ENCODE results near the gene ZNF362.

DNA sequence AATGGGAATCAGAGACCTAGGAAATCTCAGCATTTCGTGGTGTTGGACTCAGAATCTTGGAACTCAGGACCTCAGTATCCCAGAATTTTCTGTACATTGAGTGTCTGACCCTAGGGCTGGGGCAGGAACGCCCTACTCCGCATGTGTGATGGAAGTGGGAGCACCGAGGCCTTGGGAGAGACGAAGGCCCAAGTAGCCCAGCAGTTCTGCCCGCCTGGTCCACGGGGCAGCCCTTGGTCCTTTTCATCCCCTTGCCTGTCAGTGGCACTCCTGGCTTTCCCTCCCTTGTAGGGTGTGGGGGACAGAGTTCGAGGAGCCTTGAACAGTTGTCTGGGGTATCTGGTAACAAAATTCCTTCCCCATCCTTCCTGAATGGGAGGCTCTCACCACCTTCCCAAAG is 54.4 kb downstream of the ZNF362 start:
- TF ChIP-seq, protein P1, sequence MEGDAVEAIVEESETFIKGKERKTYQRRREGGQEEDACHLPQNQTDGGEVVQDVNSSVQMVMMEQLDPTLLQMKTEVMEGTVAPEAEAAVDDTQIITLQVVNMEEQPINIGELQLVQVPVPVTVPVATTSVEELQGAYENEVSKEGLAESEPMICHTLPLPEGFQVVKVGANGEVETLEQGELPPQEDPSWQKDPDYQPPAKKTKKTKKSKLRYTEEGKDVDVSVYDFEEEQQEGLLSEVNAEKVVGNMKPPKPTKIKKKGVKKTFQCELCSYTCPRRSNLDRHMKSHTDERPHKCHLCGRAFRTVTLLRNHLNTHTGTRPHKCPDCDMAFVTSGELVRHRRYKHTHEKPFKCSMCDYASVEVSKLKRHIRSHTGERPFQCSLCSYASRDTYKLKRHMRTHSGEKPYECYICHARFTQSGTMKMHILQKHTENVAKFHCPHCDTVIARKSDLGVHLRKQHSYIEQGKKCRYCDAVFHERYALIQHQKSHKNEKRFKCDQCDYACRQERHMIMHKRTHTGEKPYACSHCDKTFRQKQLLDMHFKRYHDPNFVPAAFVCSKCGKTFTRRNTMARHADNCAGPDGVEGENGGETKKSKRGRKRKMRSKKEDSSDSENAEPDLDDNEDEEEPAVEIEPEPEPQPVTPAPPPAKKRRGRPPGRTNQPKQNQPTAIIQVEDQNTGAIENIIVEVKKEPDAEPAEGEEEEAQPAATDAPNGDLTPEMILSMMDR (tag by site-specific recombination; IDR thresholded peaks at IDR 0.05), result no peak
- TF ChIP-seq ZNF19 (tag by site-specific recombination; IDR thresholded peaks at IDR 0.05; ENCODE audit: low read depth), result no peak
- TF ChIP-seq ZBTB21 (tag by site-specific recombination; IDR thresholded peaks at IDR 0.05), result no peak
- TF ChIP-seq ZNF501 (tag by site-specific recombination; IDR thresholded peaks at IDR 0.05), result no peak
- TF ChIP-seq, protein P2, sequence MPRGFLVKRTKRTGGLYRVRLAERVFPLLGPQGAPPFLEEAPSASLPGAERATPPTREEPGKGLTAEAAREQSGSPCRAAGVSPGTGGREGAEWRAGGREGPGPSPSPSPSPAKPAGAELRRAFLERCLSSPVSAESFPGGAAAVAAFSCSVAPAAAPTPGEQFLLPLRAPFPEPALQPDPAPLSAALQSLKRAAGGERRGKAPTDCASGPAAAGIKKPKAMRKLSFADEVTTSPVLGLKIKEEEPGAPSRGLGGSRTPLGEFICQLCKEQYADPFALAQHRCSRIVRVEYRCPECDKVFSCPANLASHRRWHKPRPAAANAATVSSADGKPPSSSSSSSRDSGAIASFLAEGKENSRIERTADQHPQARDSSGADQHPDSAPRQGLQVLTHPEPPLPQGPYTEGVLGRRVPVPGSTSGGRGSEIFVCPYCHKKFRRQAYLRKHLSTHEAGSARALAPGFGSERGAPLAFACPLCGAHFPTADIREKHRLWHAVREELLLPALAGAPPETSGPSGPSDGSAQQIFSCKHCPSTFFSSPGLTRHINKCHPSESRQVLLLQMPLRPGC (tag by site-specific recombination; IDR thresholded peaks at IDR 0.05), result no peak
- TF ChIP-seq ZNF768 (tag by site-specific recombination; IDR thresholded peaks at IDR 0.05), result no peak
- TF ChIP-seq ZNF473 (tag by site-specific recombination; IDR thresholded peaks at IDR 0.05), result no peak
- TF ChIP-seq ZNF138 (tag by site-specific recombination; IDR thresholded peaks at IDR 0.05; ENCODE audit: borderline replicate concordance), result no peak
- no peak for TF ChIP-seq ZFP3 (tag by site-specific recombination; IDR thresholded peaks at IDR 0.05; ENCODE audit: low read depth)
- TF ChIP-seq ZNF114 (tag by site-specific recombination; IDR thresholded peaks at IDR 0.05), result no peak
- no peak for TF ChIP-seq ZNF707 (tag by site-specific recombination; IDR thresholded peaks at IDR 0.05)
- TF ChIP-seq ZIC2 (tag by site-specific recombination; IDR thresholded peaks at IDR 0.05), result no peak

All from HEK293 (cell line).